Fibroblast of skin of left biceps (primary cell): Measurements from ENCODE around the gene PCDHA11.
"Not testable (repeated sequence)": the region's sequence is repeated elsewhere in the genome, so short reads cannot be mapped to it uniquely, and the experiment has no call there.

Source experiments
- DNase-seq, 2 experiments: peaks; one replicate each; pipeline ENCODE4 v3.0.0-alpha.2; 2013; ENCODE audit warnings: low read depth in 2 of 2

The PCDHA11 gene

DNA sequence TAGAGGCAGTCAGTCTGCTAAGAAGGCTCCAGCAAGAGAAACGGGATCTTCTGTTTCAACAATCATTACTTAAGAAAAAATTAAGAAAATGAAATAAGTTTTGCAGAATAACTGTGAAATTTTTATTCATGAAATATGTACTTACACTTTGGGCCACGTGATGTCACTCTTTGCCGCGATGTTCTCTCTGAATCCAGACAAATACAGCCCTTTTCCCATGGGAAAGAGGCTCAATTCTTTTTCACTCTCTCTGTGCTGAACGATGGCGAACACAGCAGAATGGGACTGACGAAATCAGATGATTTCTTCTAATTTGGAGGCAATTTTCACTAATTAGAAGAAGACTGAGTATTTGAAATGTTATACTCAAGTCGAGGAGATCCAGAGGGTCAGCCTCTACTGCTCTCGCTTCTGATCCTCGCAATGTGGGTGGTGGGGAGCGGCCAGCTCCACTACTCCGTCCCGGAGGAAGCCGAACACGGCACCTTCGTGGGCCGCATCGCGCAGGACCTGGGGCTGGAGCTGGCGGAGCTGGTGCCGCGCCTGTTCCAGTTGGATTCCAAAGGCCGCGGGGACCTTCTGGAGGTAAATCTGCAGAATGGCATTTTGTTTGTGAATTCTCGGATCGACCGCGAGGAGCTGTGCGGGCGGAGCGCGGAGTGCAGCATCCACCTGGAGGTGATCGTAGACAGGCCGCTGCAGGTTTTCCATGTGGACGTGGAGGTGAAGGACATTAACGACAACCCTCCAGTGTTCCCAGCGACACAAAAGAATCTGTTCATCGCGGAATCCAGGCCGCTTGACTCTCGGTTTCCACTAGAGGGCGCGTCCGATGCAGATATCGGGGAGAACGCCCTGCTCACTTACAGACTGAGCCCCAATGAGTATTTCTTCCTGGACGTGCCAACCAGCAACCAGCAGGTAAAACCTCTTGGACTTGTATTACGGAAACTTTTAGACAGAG is 20.3 kb upstream of the PCDHA11 start, which contains the start of gene PCDHA9:
Gene PCDHA9 (plus strand): TSS at position 244 of the 964 bp plus-strand sequence. CDS start 114 bp downstream, at position 358.
- DNase-seq: not testable (repeated sequence)

DNA sequence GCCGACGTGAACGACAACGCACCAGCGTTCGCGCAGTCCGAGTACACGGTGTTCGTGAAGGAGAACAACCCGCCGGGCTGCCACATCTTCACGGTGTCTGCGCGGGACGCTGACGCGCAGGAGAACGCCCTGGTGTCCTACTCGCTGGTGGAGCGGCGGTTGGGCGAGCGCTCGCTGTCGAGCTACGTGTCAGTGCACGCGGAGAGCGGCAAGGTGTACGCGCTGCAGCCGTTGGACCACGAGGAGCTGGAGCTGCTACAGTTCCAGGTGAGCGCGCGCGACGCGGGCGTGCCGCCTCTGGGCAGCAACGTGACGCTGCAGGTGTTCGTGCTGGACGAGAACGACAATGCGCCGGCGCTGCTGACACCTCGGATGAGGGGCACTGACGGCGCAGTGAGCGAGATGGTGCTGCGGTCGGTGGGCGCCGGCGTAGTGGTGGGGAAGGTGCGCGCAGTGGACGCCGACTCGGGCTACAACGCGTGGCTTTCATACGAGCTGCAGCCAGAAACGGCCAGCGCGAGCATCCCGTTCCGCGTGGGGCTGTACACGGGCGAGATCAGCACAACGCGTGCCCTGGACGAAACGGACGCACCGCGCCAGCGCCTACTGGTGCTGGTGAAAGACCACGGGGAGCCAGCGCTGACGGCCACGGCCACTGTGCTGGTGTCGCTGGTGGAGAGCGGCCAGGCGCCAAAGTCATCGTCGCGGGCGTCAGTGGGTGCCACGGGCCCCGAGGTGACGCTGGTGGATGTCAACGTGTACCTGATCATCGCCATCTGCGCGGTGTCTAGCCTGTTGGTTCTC is 18.7 kb upstream of the PCDHA11 start:
- DNase-seq: not testable (repeated sequence)

DNA sequence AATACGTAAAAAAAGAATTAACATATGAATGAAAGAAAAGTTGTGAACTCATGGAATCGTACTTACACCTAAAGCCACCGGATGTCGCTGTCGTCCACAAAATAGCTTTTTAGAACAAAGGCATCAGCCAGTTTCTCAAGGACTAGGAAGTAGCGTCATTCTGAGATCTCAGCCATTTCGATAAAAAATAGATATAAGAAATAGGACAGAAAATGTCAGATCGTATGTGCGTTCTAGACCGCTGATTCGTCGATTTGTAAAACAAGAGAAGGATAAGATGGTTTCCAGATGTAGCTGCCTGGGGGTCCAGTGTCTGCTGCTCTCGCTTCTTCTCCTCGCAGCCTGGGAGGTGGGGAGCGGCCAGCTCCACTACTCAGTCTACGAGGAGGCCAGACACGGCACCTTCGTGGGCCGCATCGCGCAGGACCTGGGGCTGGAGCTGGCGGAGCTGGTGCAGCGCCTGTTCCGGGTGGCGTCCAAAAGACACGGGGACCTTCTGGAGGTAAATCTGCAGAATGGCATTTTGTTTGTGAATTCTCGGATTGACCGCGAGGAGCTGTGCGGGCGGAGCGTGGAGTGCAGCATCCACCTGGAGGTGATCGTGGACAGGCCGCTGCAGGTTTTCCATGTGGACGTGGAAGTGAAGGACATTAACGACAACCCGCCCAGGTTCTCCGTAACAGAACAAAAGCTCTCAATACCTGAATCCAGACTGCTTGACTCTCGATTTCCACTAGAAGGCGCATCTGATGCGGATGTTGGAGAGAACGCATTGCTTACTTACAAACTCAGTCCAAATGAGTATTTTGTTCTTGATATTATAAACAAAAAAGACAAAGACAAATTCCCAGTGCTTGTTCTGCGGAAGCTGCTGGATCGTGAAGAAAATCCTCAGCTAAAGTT is 12.7 kb upstream of the PCDHA11 start, which contains the start of gene PCDHA10:
Gene PCDHA10 (plus strand): TSS at position 126 of the 903 bp plus-strand sequence. CDS start 152 bp downstream, at position 278.
- no peak for DNase-seq

DNA sequence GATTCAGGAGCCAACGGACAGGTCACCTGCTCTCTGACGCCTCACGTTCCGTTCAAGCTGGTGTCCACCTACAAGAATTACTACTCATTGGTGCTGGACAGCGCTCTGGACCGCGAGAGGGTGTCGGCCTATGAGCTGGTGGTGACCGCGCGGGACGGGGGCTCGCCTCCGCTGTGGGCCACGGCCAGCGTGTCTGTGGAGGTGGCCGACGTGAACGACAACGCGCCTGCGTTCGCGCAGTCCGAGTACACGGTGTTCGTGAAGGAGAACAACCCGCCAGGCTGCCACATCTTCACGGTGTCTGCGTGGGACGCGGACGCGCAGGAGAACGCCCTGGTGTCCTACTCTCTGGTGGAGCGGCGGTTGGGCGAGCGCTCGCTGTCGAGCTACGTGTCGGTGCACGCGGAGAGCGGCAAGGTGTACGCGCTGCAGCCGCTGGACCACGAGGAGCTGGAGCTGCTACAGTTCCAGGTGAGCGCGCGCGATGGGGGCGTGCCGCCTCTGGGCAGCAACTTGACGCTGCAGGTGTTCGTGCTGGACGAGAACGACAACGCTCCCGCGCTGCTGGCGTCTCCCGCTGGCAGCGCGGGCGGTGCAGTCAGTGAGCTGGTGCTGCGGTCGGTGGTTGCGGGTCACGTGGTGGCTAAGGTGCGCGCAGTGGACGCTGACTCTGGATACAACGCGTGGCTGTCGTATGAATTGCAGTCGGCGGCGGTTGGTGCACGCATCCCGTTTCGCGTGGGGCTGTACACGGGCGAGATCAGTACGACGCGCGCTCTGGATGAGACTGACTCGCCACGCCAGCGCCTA is 11.4 kb upstream of the PCDHA11 start:
- DNase-seq: no peak

DNA sequence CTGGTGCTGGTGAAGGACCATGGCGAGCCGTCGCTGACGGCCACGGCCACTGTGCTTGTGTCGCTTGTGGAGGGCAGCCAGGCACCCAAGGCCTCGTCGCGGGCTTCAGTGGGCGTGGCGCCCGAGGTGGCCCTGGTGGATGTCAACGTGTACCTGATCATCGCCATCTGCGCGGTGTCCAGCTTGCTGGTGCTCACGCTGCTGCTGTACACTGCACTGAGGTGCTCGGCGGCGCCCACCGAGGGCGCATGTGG is 10.8 kb upstream of the PCDHA11 start:
- no peak for DNase-seq

DNA sequence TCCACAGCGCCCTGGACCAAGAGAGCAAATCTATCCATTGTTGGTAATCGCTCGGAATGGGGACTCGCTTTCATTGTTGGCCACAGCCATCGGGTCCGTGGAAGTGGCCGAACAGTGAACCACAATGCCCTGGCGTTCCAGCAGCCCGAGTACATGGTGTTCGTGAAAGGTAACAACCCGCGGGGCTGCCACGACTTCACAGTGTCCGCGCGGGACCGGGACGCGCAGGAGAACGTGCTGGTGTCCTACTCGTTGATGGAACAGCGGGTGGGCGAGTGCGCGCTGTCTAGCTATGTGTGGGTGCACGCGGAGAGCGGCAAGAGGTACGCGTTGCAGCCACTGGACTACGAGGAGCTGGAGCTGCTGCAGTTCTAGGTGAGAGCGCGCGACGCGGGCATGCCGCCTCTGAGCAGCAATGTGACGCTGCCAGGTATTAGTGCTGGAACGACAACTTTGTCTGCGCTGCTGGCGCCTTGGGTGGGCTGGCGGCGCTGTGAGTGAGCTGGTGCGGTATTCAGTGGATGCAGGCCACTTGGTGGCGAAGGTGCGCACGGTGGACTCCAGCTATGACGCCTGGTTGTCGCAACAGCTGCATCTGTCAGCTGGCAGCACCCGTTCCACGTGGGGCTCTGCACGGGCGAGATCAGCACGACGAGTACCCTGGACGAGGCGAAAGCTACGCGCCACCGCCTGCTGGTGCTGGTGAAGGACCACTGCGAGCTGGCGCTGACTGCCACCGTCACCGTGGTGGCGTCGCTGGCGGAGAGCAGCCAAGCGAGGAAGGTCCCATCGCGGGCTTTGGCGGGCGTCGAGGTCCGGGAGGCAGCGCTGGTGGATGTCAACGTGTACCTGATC is 6.1 kb upstream of the PCDHA11 start:
- DNase-seq: no peak

DNA sequence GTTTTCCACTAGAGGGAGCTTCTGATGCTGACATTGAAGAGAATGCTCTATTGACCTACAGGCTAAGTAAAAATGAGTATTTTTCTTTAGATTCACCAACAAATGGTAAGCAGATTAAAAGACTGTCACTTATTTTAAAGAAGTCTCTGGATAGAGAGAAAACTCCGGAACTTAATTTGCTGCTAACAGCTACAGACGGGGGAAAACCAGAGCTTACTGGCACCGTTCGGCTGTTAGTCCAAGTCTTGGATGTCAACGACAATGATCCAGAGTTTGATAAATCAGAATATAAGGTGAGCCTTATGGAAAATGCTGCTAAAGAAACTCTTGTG is 764 bp downstream of the PCDHA11 start:
- DNase-seq: no peak

DNA sequence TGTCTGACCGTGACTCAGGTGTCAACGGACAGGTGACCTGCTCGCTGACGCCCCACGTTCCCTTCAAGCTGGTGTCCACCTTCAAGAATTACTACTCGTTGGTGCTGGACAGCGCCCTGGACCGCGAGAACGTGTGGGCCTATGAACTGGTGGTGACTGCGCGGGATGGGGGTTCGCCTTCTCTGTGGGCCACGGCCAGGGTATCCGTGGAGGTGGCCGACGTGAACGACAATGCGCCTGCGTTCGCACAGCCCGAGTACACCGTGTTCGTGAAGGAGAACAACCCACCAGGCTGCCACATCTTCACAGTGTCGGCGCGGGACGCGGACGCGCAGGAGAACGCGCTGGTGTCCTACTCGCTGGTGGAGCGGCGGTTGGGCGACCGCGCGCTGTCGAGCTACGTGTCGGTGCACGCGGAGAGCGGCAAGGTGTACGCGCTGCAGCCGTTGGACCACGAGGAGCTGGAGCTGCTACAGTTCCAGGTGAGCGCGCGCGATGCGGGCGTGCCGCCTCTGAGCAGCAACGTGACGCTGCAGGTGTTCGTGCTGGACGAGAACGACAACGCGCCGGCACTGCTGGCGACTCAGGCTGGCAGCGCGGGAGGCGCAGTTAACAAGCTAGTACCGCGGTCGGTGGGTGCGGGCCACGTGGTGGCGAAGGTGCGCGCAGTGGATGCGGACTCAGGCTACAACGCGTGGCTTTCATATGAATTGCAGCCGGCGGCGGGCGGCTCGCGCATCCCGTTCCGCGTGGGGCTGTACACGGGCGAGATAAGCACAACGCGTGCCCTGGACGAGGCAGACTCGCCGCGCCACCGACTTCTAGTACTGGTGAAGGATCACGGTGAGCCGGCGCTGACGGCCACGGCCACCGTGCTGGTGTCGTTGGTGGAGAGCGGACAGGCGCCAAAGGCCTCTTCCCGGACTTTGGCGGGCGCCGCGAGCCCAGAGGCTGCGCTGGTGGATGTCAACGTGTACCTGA is 1.8 kb downstream of the PCDHA11 start:
- DNase-seq: no peak

DNA sequence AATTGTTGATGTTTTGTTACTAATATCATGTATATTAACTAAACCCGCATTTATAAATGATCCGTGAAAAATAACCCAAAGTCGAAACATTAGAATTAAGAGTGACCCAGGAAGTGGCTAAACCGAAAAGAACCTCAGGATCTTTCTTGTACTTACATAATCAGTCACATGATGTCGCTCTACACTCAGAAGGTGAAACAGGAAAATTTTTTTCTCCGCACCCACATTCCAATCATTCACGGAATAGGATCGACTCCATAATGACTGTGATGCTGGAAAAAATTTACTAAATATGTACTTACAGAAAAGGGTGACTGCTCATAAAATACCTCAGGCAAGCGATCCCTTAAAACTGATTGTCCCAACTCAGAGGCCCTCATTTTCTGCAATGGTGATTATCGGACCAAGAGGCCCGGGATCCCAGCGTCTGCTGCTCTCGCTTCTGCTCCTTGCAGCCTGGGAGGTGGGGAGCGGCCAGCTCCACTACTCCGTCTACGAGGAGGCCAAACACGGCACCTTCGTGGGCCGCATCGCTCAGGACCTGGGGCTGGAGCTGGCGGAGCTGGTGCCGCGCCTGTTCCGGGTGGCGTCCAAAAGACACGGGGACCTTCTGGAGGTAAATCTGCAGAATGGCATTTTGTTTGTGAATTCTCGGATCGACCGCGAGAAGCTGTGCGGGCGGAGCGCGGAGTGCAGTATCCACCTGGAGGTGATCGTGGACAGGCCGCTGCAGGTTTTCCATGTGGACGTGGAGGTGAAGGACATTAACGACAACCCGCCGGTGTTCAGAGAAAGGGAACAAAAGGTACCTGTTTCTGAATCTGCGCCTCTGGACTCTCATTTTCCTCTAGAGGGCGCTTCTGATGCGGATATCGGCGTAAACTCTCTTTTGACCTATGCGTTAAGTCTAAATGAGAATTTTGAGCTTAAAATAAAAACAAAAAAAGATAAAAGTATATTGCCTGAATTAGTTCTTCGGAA is 6.6 kb downstream of the PCDHA11 start, which contains the start of gene PCDHA12:
Gene PCDHA12 (plus strand): TSS at position 224 of the 981 bp plus-strand sequence. CDS start 165 bp downstream, at position 389.
- no peak for DNase-seq

DNA sequence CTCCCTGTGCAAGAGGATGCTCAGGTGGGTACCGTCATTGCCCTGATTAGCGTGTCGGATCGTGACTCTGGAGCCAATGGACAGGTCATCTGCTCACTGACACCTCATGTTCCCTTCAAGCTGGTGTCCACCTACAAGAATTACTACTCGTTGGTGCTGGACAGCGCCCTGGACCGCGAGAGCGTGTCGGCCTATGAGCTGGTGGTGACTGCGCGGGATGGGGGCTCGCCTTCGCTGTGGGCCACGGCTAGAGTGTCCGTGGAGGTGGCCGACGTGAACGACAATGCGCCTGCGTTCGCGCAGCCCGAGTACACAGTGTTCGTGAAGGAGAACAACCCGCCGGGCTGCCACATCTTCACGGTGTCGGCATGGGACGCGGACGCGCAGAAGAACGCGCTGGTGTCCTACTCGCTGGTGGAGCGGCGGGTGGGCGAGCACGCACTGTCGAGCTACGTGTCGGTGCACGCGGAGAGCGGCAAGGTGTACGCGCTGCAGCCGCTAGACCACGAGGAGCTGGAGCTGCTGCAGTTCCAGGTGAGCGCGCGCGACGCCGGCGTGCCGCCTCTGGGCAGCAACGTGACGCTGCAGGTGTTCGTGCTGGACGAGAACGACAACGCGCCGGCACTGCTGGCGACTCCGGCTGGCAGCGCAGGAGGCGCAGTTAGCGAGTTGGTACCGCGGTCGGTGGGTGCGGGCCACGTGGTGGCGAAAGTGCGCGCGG is 7.9 kb downstream of the PCDHA11 start:
- not testable (repeated sequence) for DNase-seq

DNA sequence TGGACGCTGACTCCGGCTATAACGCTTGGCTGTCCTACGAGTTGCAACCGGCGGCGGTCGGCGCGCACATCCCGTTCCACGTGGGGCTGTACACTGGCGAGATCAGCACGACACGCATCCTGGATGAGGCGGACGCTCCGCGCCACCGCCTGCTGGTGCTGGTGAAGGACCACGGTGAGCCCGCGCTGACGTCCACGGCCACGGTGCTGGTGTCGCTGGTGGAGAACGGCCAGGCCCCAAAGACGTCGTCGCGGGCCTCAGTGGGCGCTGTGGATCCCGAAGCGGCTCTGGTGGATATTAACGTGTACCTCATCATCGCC is 8.5 kb downstream of the PCDHA11 start:
- no peak for DNase-seq

DNA sequence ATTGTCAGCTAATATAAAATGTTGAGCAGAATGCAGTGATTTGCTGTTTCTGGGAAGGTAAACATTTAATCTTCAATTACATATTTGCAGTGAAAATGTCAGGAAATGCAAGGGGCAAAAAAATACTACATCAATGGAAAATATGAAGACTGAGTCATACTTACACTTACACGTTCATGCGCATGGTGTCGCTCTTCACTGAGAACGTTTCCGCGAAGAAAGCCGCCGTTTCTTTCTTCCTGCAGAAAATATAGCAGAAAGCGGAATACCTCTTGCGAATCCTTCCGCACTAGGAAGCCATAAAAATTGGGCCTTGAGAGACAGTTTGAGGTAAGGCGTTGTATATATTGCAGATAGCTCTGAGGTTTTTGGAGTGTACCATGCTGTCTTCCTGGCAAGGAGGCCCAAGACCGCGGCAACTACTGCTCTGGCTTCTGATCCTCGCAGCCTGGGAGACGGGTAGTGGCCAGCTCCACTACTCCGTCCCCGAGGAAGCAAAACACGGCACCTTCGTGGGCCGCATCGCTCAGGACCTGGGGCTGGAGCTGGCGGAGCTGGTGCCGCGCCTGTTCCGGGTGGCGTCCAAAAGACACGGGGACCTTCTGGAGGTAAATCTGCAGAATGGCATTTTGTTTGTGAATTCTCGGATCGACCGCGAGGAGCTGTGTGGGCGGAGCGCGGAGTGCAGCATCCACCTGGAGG is 13.3 kb downstream of the PCDHA11 start, which contains the start of gene PCDHA13:
Gene PCDHA13 (plus strand): TSS at position 236 of the 702 bp plus-strand sequence. CDS start 145 bp downstream, at position 381.
- no peak for DNase-seq

DNA sequence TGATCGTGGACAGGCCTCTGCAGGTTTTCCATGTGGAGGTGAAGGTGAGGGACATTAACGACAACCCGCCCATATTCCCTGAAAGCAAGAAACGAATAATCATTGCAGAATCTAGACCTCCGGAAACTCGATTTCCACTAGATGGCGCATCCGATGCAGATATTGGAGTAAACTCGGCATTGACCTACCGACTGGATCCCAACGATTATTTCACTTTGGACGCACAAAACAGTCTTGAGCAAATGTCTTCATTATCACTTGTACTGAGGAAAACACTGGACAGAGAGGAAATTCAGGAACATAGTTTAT is 13.8 kb downstream of the PCDHA11 start:
- no peak for DNase-seq

DNA sequence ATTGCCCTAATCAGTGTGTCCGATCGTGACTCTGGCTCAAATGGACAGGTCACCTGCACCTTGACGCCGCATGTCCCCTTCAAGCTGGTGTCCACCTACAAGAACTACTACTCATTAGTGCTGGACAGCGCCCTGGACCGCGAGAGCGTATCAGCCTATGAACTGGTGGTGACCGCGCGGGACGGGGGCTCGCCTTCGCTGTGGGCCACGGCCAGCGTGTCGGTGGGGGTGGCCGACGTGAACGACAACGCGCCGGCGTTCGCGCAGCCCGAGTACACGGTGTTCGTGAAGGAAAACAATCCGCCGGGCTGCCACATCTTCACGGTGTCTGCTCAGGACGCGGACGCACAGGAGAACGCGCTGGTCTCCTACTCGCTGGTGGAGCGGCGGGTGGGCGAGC is 14.6 kb downstream of the PCDHA11 start:
- no peak for DNase-seq

DNA sequence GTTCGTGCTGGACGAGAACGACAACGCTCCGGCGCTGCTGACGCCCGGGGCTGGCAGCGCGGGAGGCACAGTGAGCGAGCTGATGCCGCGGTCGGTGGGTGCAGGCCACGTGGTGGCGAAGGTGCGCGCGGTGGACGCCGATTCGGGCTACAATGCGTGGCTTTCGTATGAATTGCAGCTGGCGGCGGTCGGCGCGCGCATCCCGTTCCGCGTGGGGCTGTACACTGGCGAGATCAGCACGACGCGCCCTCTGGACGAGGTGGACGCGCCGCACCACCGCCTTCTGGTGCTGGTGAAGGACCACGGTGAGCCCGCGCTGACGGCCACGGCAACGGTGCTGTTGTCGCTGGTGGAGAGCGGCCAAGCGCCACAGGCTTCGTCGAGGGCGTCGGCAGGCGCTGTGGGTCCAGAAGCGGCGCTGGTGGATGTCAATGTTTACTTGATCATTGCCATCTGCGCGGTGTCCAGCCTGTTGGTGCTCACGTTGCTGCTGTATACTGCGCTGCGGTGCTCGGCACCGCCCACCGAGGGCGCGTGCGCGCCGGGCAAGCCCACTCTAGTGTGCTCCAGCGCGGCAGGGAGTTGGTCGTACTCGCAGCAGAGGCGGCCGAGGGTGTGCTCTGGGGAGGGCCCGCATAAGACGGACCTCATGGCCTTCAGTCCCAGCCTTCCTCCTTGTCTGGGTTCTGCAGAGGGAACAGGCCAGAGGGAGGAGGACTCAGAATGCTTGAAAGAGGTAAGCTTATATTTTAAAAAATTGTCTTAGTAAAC is 15.4 kb downstream of the PCDHA11 start:
- no peak for DNase-seq

DNA sequence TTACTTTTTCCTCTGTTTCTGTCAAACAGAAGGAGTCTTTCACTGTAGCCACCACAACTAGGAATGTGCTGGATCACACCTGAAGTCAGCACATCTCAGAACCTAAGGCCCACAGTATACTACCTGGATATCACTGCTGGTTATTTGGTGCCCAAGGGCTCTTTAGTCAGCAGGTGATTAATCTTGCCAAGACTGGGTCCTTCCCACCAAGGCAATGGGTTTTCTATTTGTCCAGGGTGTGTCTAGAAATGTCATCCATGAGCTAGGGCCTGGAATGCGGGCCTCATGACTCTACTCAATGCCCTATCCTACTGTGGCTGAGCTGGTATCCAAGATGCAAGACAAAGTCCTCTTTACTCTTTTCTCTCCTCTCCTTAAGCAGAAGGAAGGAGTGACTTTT is 47.6 kb downstream of the PCDHA11 start:
- DNase-seq: no peak
